ENCODE measurements around the gene SLC6A19. TPM values are rescaled to one million over a fixed set of nuclear protein-coding genes. Genes with fewer than 3 reads are reported as not detected.
"Not testable (repeated sequence)": the region's sequence is repeated elsewhere in the genome, so short reads cannot be mapped to it uniquely, and the experiment has no call there.

The SLC6A19 gene
- total RNA-seq, 6 experiments from 2014 or later, result not detected

DNA sequence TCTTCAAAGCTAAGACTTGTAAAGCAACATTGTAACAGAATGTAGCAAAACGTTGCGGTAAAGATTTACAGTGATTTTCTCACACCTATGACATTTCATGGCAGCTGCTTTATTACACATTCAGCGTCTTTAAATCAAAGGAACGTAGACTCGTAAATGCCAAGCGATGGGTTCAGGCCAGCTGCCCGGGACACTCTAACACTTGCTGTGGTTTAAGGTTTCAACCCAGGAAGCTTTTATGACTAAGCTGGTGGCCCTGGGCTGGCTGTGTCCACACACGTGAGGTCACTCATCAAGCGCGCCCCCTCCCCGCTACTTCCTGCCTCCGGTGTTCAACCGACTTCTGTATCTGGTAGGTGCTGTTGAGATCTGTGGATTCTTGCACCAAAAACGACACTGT is 26.3 kb downstream of the SLC6A19 start:
- peaks cover 10% of the 10 kb centered on the region for H3K4me1 Mint-ChIP-seq (ENCODE audit: low read depth)
- no peak overlapping the region for H3K4me3 Mint-ChIP-seq
- H3K27me3 Mint-ChIP-seq (ENCODE audit: insufficient read depth), result peaks cover 9% of the 10 kb centered on the region
- H3K9me3 Mint-ChIP-seq, result peaks cover 16% of the 10 kb centered on the region
- peak; percentile 4 for DNase-seq
- H3K27ac Mint-ChIP-seq, result no peak overlapping the region
- H3K36me3 Mint-ChIP-seq (ENCODE audit: low read depth), result peaks cover 5% of the 10 kb centered on the region; the same call in 1 of the 2 replicates
- TF ChIP-seq, protein P1, sequence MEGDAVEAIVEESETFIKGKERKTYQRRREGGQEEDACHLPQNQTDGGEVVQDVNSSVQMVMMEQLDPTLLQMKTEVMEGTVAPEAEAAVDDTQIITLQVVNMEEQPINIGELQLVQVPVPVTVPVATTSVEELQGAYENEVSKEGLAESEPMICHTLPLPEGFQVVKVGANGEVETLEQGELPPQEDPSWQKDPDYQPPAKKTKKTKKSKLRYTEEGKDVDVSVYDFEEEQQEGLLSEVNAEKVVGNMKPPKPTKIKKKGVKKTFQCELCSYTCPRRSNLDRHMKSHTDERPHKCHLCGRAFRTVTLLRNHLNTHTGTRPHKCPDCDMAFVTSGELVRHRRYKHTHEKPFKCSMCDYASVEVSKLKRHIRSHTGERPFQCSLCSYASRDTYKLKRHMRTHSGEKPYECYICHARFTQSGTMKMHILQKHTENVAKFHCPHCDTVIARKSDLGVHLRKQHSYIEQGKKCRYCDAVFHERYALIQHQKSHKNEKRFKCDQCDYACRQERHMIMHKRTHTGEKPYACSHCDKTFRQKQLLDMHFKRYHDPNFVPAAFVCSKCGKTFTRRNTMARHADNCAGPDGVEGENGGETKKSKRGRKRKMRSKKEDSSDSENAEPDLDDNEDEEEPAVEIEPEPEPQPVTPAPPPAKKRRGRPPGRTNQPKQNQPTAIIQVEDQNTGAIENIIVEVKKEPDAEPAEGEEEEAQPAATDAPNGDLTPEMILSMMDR (IDR thresholded peaks at IDR 0.05), result no peak

DNA sequence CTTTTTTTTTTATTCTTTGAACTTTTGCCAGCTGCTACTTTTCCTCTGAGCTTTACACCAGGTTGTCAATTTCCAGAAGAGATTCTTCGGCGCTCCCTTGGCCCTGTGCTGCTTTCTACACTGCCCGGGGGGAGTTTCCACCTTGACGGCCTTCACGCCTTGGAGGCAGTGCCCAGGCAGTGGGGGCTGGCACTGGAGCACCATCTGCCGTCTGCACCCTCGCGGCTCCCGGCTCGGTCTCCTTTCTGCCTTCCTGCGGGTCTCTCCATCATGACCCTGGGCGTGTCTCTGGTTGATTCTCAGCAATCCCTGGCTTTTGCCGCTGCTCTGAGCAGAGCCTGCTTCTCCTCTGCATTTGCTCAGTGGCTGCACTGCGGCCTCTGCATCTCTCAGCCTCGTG is 26.7 kb downstream of the SLC6A19 start:
- TF ChIP-seq, protein P1 (IDR thresholded peaks at IDR 0.05), result no peak
- H3K9me3 Mint-ChIP-seq, result peaks cover 16% of the 10 kb centered on the region
- H3K27ac Mint-ChIP-seq, result no peak overlapping the region
- no peak overlapping the region for H3K4me3 Mint-ChIP-seq
- no peak for DNase-seq
- H3K27me3 Mint-ChIP-seq (ENCODE audit: insufficient read depth), result peaks cover 9% of the 10 kb centered on the region
- H3K36me3 Mint-ChIP-seq (ENCODE audit: low read depth), result peaks cover 5% of the 10 kb centered on the region; the same call in 1 of the 2 replicates
- H3K4me1 Mint-ChIP-seq (ENCODE audit: low read depth), result peaks cover 10% of the 10 kb centered on the region

DNA sequence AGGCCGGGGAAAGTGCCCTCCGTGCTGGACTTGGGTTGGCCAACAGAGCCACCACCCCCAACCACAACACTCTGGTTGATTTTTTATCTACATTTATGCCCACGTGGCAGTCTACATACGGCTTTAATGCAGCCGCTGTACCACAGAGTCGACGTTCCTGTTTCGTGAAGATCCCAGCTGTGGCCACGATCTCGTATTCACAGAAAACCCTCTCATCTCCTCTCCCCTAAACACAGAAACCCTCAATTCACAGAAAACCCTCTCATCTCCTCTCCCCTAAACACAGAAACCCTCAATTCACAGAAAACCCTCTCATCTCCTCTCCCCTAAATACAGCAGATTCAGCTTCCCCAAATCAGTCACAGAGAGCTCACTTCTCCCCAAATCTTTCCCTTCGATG is 27.6 kb downstream of the SLC6A19 start:
- not testable (repeated sequence) for H3K27me3 Mint-ChIP-seq (ENCODE audit: insufficient read depth); H3K36me3 Mint-ChIP-seq (ENCODE audit: low read depth); H3K4me3 Mint-ChIP-seq; DNase-seq; H3K27ac Mint-ChIP-seq
- Mint-ChIP-seq H3K4me1 (ENCODE audit: low read depth) (peaks cover 10% of the 10 kb centered on the region), H3K9me3 (peaks cover 14% of the 10 kb centered on the region)

DNA sequence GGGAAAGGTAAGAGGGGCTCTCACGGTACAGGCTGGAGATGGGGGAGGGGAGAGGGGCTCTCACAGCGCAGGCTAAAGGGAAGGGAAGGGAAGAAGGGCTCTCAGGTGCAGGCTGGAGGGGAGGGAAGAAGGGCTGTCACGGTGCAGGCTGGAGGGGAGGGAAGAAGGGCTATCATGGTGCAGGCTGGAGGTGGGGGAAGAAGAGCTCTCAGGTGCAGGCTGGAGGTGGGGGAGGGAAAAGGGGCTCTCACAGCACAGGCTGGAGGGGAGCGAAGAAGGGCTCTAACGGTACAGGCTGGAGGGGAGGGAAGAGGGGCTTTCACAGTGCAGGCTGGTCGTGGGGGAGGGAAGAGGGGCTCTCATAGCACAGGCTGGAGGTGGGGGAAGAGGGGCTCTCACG is 28.4 kb downstream of the SLC6A19 start:
- Mint-ChIP-seq H3K9me3 (peaks cover 12% of the 10 kb centered on the region), H3K36me3 (ENCODE audit: low read depth) (peaks cover 5% of the 10 kb centered on the region; the same call in 1 of the 2 replicates), H3K27me3 (ENCODE audit: insufficient read depth) (peaks cover 6% of the 10 kb centered on the region), H3K27ac (no peak overlapping the region), H3K4me1 (ENCODE audit: low read depth) (peaks cover 10% of the 10 kb centered on the region), H3K4me3 (no peak overlapping the region)
- TF ChIP-seq, protein P1 (IDR thresholded peaks at IDR 0.05), result no peak
- DNase-seq, result no peak

DNA sequence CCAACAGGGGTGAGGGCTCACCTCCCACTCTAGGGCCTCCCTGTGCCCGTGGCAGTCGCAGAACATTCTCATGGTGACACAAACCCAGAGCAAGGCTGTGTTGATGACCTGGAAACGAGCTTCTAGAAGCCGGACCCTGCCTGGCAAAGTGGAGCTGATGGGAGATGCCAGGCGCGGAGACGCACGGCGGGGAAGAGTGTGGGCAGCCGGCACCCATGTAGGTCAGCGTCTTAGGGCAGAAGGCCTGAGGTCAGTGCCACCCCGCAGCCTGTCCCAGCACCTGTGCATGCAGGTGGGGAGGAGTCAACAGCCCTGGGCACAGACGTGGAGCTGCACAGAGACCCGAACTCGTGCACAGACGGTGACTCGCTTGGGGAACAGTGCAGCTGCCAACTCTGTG is 29.2 kb downstream of the SLC6A19 start:
- H3K4me1 Mint-ChIP-seq (ENCODE audit: low read depth), result peaks cover 10% of the 10 kb centered on the region
- H3K27ac Mint-ChIP-seq, result no peak overlapping the region
- TF ChIP-seq, protein P1 (IDR thresholded peaks at IDR 0.05), result no peak
- no peak overlapping the region for H3K4me3 Mint-ChIP-seq
- peaks cover 6% of the 10 kb centered on the region for H3K27me3 Mint-ChIP-seq (ENCODE audit: insufficient read depth)
- H3K9me3 Mint-ChIP-seq, result peaks cover 19% of the 10 kb centered on the region
- H3K36me3 Mint-ChIP-seq (ENCODE audit: low read depth), result peaks cover 5% of the 10 kb centered on the region; the same call in 1 of the 2 replicates
- DNase-seq, result no peak

DNA sequence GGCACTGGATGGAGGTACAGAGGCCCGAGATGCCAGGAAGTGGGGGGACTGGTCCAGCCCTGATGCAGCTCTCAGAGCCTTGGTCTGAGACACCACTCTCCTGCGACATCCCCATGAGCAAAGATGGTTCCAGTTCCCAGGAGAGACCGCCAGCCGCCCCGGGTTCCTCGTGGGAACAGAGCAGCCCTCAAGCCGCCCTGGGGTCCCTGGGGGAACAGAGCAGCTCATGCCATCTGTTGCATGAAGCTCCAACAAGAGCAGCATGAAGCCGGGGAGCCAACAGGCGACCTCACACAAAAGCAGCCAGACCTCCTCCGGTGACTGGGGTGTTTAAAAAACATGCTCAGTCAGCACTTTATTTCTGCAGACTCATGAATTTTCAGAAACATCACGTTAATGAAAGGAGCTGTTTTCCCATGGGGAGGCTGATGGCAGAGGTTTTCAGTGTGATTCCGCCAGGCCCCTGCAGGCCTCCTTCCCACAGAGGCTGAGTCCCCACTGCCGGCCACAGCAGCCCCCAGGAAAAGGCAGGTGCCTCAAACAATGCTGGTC is 30.0 kb downstream of the SLC6A19 start:
- no peak overlapping the region for H3K4me3 Mint-ChIP-seq
- DNase-seq, result no peak
- peaks cover 6% of the 10 kb centered on the region for H3K27me3 Mint-ChIP-seq (ENCODE audit: insufficient read depth)
- no peak overlapping the region for H3K27ac Mint-ChIP-seq
- H3K36me3 Mint-ChIP-seq (ENCODE audit: low read depth), result peaks cover 10% of the 10 kb centered on the region
- H3K4me1 Mint-ChIP-seq (ENCODE audit: low read depth), result peaks cover 10% of the 10 kb centered on the region
- TF ChIP-seq, protein P1 (IDR thresholded peaks at IDR 0.05), result no peak
- peaks cover 22% of the 10 kb centered on the region for H3K9me3 Mint-ChIP-seq
